ENCODE data around the gene KRTAP10-6.

GRCh38 chr21:44613386-44614155, 21.3 kb upstream of the KRTAP10-6 start:
- no peak for TF ChIP-seq CTCF (conservative IDR thresholded peaks at IDR 0.05; ENCODE audit: low read depth, low read length)
- TF ChIP-seq EZH2phosphoT487 (IDR thresholded peaks at IDR 0.05; ENCODE audit: borderline replicate concordance, low read length), result no peak

All from PC-3 (cell line).